ENCODE measurements around the gene BPIFB3.

Gene BPIFB3

GRCh38 chr20:33061658-33062028 lies 7.9 kb downstream of the BPIFB3 start:
- no peak for DNase-seq (ENCODE audit: low read depth, low spot score)

- peak; percentile 44 for DNase-seq (ENCODE audit: low read depth, low spot score)
These were observed 8.6 kb downstream of the BPIFB3 start for GRCh38 chr20:33062105-33062824.

- DNase-seq (ENCODE audit: low read depth, low spot score): no peak
These were observed 9.1 kb downstream of the BPIFB3 start for GRCh38 chr20:33062825-33063149.

GRCh38 chr20:33063271-33063670 lies 9.6 kb downstream of the BPIFB3 start:
- DNase-seq (ENCODE audit: low read depth, low spot score): no peak

- DNase-seq (ENCODE audit: low read depth, low spot score): no peak
These were observed 11.0 kb downstream of the BPIFB3 start for GRCh38 chr20:33064572-33065287.

- no peak for DNase-seq (ENCODE audit: low read depth, low spot score)
These were observed 12.1 kb downstream of the BPIFB3 start for GRCh38 chr20:33065785-33066184.

GRCh38 chr20:33067806-33068205 lies 14.1 kb downstream of the BPIFB3 start:
- DNase-seq (ENCODE audit: low read depth, low spot score): no peak

GRCh38 chr20:33068251-33068939 lies 14.7 kb downstream of the BPIFB3 start:
- no peak for DNase-seq (ENCODE audit: low read depth, low spot score)

GRCh38 chr20:33069673-33070072 lies 16.0 kb downstream of the BPIFB3 start:
- no peak for DNase-seq (ENCODE audit: low read depth, low spot score)

GRCh38 chr20:33070111-33071053 lies 16.7 kb downstream of the BPIFB3 start:
- no peak for DNase-seq (ENCODE audit: low read depth, low spot score)

GRCh38 chr20:33071198-33071597 lies 17.5 kb downstream of the BPIFB3 start:
- no peak for DNase-seq (ENCODE audit: low read depth, low spot score)

- no peak for DNase-seq (ENCODE audit: low read depth, low spot score)
These were observed 18.7 kb downstream of the BPIFB3 start for GRCh38 chr20:33072362-33072761.

GRCh38 chr20:33072813-33073212 lies 19.1 kb downstream of the BPIFB3 start:
- no peak for DNase-seq (ENCODE audit: low read depth, low spot score)

- no peak for DNase-seq (ENCODE audit: low read depth, low spot score)
These were observed 21.0 kb downstream of the BPIFB3 start for GRCh38 chr20:33074675-33075074.

- DNase-seq (ENCODE audit: low read depth, low spot score): no peak
These were observed 21.6 kb downstream of the BPIFB3 start for GRCh38 chr20:33075281-33075680.

GRCh38 chr20:33076662-33077372 lies 23.1 kb downstream of the BPIFB3 start:
- peak; percentile 54 for DNase-seq (ENCODE audit: low read depth, low spot score)

GRCh38 chr20:33079259-33079658 lies 25.6 kb downstream of the BPIFB3 start, which contains the start of gene BPIFB4:
Gene BPIFB4 (plus strand): TSS chr20:33079643. CDS start chr20:33081527, 1,884 bp downstream.
- DNase-seq (ENCODE audit: low read depth, low spot score): no peak

GRCh38 chr20:33081411-33082154 lies 27.9 kb downstream of the BPIFB3 start:
- no peak for DNase-seq (ENCODE audit: low read depth, low spot score)

- DNase-seq (ENCODE audit: low read depth, low spot score): no peak
These were observed 28.8 kb downstream of the BPIFB3 start for GRCh38 chr20:33082546-33082945.

All from ELF-1 (cell line).